Measurements from ENCODE around the gene LCE3C. TPM values are rescaled to one million over a fixed set of nuclear protein-coding genes. Genes with fewer than 3 reads are reported as not detected.

Gene LCE3C
- total RNA-seq, 6 donors from 2014 or later: not detected

DNA sequence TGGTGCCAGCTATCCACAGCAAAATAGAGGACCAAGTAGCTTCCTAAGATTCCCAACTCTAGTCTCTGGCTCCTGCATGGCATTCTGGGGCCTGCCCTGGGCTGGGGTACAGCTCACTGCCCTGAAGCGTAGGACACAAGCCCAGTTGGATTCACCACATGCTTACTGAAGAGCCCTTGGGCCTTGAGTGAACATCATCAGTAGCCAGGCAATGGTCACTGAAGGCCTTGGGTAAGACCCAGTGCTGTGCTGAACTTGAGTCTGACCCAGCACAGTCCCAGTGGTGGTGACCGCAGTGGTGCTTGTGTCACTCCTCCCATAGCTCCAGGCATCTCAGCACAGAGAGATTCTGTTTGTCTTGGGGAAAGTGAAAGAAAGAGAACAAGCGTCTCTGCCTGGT lies 30.6 kb downstream of the LCE3C start:
- no peaks in the 10 kb centered on the region for H3K27me3 ChIP-seq
- H3K27ac ChIP-seq: no peak overlapping the region
- H3K9me3 ChIP-seq: no peaks in the 10 kb centered on the region
- no peaks in the 10 kb centered on the region for H3K4me1 ChIP-seq
- DNase-seq (no peak), ATAC-seq (ENCODE audit: low FRiP score in 2 of 2) (no peak)
- WGBS, 2 donors: 94 to 95% methylated on average over 3 of the region's 3 CpGs
- TF ChIP-seq, protein P1, sequence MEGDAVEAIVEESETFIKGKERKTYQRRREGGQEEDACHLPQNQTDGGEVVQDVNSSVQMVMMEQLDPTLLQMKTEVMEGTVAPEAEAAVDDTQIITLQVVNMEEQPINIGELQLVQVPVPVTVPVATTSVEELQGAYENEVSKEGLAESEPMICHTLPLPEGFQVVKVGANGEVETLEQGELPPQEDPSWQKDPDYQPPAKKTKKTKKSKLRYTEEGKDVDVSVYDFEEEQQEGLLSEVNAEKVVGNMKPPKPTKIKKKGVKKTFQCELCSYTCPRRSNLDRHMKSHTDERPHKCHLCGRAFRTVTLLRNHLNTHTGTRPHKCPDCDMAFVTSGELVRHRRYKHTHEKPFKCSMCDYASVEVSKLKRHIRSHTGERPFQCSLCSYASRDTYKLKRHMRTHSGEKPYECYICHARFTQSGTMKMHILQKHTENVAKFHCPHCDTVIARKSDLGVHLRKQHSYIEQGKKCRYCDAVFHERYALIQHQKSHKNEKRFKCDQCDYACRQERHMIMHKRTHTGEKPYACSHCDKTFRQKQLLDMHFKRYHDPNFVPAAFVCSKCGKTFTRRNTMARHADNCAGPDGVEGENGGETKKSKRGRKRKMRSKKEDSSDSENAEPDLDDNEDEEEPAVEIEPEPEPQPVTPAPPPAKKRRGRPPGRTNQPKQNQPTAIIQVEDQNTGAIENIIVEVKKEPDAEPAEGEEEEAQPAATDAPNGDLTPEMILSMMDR (IDR thresholded peaks at IDR 0.05): no peak
- TF ChIP-seq POLR2A (IDR thresholded peaks at IDR 0.05) (no peak), EP300 (IDR thresholded peaks at IDR 0.05) (no peak), POLR2AphosphoS5 (IDR thresholded peaks at IDR 0.05) (no peak)
- no peaks in the 10 kb centered on the region for H3K36me3 ChIP-seq
- H3K4me3 ChIP-seq: no peak overlapping the region

DNA sequence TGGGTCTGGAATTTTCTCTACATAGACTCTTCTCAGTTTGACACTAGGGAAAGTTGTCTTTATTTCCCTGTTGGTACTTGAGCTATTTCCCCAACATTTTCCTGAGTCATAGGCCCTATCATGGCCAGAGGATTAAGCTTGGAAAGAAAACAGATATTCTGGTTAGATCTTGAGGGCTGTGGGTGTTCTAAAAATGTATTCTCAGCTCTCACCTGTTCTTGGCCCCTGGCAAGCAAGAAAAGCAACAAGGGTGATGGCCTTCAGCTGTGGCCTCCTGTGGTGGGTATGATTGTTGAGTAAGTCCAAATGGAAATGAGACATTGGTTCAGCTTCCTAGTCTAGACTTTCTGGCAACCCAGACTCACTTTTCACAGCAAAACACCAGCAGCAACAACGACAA lies 40.3 kb downstream of the LCE3C start:
- WGBS, 2 donors: 65 to 92% methylated on average over 1 of the region's 1 CpG

DNA sequence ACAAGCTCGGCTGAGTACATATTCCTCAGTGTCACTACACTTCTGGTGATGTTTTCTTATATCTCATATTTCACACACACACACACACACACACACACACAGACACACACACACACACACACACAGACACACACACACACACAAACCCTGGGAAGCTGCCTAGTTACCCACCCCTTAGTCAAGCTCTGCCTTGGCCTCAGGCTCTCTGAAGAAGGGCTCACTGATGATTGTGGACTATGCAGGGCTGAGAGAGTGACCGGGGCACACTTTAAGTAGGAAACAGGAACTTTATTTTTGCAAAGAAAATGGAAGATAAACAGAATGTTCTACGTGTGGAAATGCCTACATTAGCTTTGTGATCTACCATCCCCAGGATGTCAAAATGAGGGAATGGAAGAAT lies 43.9 kb downstream of the LCE3C start:
- Histone ChIP-seq H3K27me3 (no peaks in the 10 kb centered on the region), H3K27ac (no peak overlapping the region), H3K4me3 (no peak overlapping the region), H3K4me1 (no peaks in the 10 kb centered on the region), H3K36me3 (no peaks in the 10 kb centered on the region), H3K9me3 (peaks cover 0 to 3% (median 0%) of the 10 kb centered on the region in 4 donors)
- no peak for DNase-seq
- ATAC-seq (ENCODE audit: low FRiP score in 2 of 2): no peak
- WGBS, 2 donors: 56 to 60% methylated on average over 3 of the region's 3 CpGs
- TF ChIP-seq POLR2A (IDR thresholded peaks at IDR 0.05): no peak
- TF ChIP-seq, protein P1 (IDR thresholded peaks at IDR 0.05): no peak
- no peak for TF ChIP-seq POLR2AphosphoS5 (IDR thresholded peaks at IDR 0.05)
- no peak for TF ChIP-seq EP300 (IDR thresholded peaks at IDR 0.05)

More for the DNA sequence above, 40.3 kb downstream of the LCE3C start:
- TF ChIP-seq, protein P1 (IDR thresholded peaks at IDR 0.05): no peak
- TF ChIP-seq POLR2A (IDR thresholded peaks at IDR 0.05) (no peak), POLR2AphosphoS5 (IDR thresholded peaks at IDR 0.05) (no peak), EP300 (IDR thresholded peaks at IDR 0.05) (no peak)
- ATAC-seq (ENCODE audit: low FRiP score in 2 of 2): no peak
- no peaks in the 10 kb centered on the region for H3K27me3 ChIP-seq
- peaks cover 0 to 5% (median 2%) of the 10 kb centered on the region in 4 donors for H3K9me3 ChIP-seq
- H3K4me1 ChIP-seq: no peaks in the 10 kb centered on the region
- H3K27ac ChIP-seq: no peak overlapping the region
- no peaks in the 10 kb centered on the region for H3K36me3 ChIP-seq
- no peak for DNase-seq
- H3K4me3 ChIP-seq: no peak overlapping the region

DNA sequence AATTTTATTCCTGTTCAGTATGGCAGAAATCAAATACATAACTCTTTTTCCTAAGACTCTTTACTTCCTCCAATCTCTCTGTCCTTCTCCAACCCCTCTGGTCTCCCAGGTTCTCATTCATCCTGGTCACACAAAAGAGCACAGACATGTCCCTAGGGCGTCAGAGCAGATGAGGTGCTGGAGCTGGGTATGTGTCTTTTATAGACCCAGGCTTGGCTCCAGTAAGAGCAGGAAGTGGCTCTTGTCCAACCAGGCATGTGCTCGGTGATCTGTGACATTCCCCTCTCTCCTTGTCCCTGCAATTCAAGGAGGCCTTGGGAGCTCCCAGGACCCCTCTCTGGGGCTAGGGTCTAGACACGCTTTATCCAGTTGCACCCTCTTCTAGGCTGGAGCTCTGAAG lies 45.1 kb downstream of the LCE3C start:
- Histone ChIP-seq H3K36me3 (no peaks in the 10 kb centered on the region), H3K9me3 (no peaks in the 10 kb centered on the region), H3K27ac (no peak overlapping the region), H3K4me3 (no peak overlapping the region), H3K4me1 (no peaks in the 10 kb centered on the region), H3K27me3 (no peaks in the 10 kb centered on the region)
- ATAC-seq (ENCODE audit: low FRiP score in 2 of 2): no peak
- WGBS, 2 donors: 36 to 62% methylated on average over 3 of the region's 3 CpGs
- TF ChIP-seq POLR2AphosphoS5 (IDR thresholded peaks at IDR 0.05): no peak
- no peak for TF ChIP-seq POLR2A (IDR thresholded peaks at IDR 0.05)
- no peak for TF ChIP-seq EP300 (IDR thresholded peaks at IDR 0.05)
- TF ChIP-seq, protein P1 (IDR thresholded peaks at IDR 0.05): no peak
- DNase-seq: no peak

DNA sequence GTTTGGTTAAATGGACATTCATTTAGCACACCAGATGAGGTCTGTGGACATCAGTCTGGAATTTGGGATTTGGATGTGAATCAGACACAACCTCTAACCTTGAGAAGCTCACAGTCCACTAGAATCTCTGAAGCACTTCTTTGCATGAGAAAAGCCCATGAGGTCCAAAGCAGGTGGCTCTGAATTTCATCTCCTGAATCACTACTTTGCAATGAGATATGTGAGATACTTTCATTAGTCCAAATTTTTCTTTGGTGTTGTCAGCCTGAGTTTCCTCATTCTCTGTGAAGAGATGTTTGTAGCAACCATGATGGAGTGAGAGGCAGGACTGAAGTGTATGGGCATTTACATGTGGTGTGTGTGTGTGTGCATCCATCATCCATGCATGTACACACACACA lies 46.6 kb downstream of the LCE3C start:
- ATAC-seq (ENCODE audit: low FRiP score in 2 of 2) (no peak), DNase-seq (no peak)
- Histone ChIP-seq H3K4me3 (no peak overlapping the region), H3K9me3 (no peaks in the 10 kb centered on the region), H3K27me3 (no peaks in the 10 kb centered on the region), H3K36me3 (no peaks in the 10 kb centered on the region), H3K4me1 (no peaks in the 10 kb centered on the region), H3K27ac (no peak overlapping the region)
- TF ChIP-seq POLR2A (IDR thresholded peaks at IDR 0.05) (no peak), POLR2AphosphoS5 (IDR thresholded peaks at IDR 0.05) (no peak), EP300 (IDR thresholded peaks at IDR 0.05) (no peak)
- TF ChIP-seq, protein P1 (IDR thresholded peaks at IDR 0.05): no peak
